OCI-LY3 (cell line): ENCODE measurements around the gene MTIF2.
"Not testable (repeated sequence)": the region's sequence is repeated elsewhere in the genome, so short reads cannot be mapped to it uniquely, and the experiment has no call there.

Source experiments
- H2AFZ ChIP-seq: fragments of 200-600, 300-600 bp; shearing (Covaris generic); 2 replicates; pipeline ENCODE4 v1.6.0; 2014; ENCODE audit warnings: antibody characterized with exemption, low read depth, low read length
- H3K27ac ChIP-seq: fragments of 200-600, 300-600 bp; sonication (generic); 2 replicates; pipeline ENCODE4 v1.5.1; 2014; ENCODE audit warnings: mild to moderate bottlenecking, low read length, moderate library complexity, mixed read lengths
- H3K27me3 ChIP-seq: fragments of 200-600, 300-600 bp; sonication (generic); 2 replicates; pipeline ENCODE4 v1.6.1; 2014; ENCODE audit warnings: low read depth, low read length, mixed read lengths
- H3K36me3 ChIP-seq: fragments of 200-600, 300-600 bp; sonication (generic); replicated peaks from 2 replicates; pipeline ENCODE3; 2014; ENCODE audit warnings: low read depth, low read length, mixed read lengths
- H3K4me1 ChIP-seq: fragments of 300-600, 200-600 bp; sonication (generic); 2 replicates; pipeline ENCODE4 v1.6.1; 2014; ENCODE audit warnings: low read length, mixed read lengths
- H3K4me2 ChIP-seq: fragments of 200-600, 300-600 bp; sonication (generic); 2 replicates; pipeline ENCODE4 v1.6.1; 2014; ENCODE audit warnings: low read length, mixed read lengths
- H3K4me3 ChIP-seq: fragments of 300-600, 200-600 bp; sonication (generic); 2 replicates; pipeline ENCODE4 v1.5.1; 2014; ENCODE audit warnings: antibody characterized with exemption, mild to moderate bottlenecking, low read length, moderate library complexity
- H3K79me2 ChIP-seq: fragments of 300-600, 200-600 bp; shearing (Covaris generic); 2 replicates; pipeline ENCODE4 v1.6.1; 2014; ENCODE audit warnings: mild to moderate bottlenecking, low read length, mixed read lengths
- H3K9ac ChIP-seq: fragments of 300-600, 200-600 bp; shearing (Covaris generic); 2 replicates; pipeline ENCODE4 v1.6.0; 2014; ENCODE audit warnings: mild to moderate bottlenecking, low read length, moderate library complexity
- H3K9me3 ChIP-seq: fragments of 200-600, 300-600 bp; shearing (Covaris generic); 2 replicates; pipeline ENCODE4 v1.6.1; 2014; ENCODE audit warnings: low read length, mixed read lengths; ENCODE audit not compliant: insufficient read depth
- H4K20me1 ChIP-seq: fragments of 200-600, 300-600 bp; sonication (generic); 2 replicates; pipeline ENCODE4 v1.6.1; 2016; ENCODE audit warnings: low read length, mixed read lengths; ENCODE audit not compliant: insufficient read depth
- CTCF ChIP-seq: fragments of 200-600, 300-600 bp; sonication (generic); IDR thresholded peaks from 2 replicates; pipeline ENCODE4 v1.5.1; 2014; ENCODE audit warnings: antibody characterized with exemption, low read length, low read depth
- EZH2phosphoT487 ChIP-seq: fragments of 200-600 bp; shearing (Covaris generic); IDR thresholded peaks from 2 replicates; pipeline ENCODE4 v1.6.1; 2018; ENCODE audit warnings: antibody characterized with exemption, mixed run types, low read depth

Gene MTIF2

GRCh38 chr2:55200416-55200815, 68.6 kb downstream of the MTIF2 start:
- H3K4me3 ChIP-seq, result no peak overlapping the region
- H3K27ac ChIP-seq, result no peak overlapping the region
- no peaks in the 10 kb centered on the region for H3K27me3 ChIP-seq
- H3K36me3 ChIP-seq, result no peaks in the 10 kb centered on the region
- H3K9ac ChIP-seq, result no peak overlapping the region
- no peaks in the 10 kb centered on the region for H3K79me2 ChIP-seq
- no peak overlapping the region for H2AFZ ChIP-seq
- H4K20me1 ChIP-seq, result no peaks in the 10 kb centered on the region
- no peaks in the 10 kb centered on the region for H3K9me3 ChIP-seq
- TF ChIP-seq EZH2phosphoT487 (no peak), CTCF (no peak)
- no peak overlapping the region for H3K4me2 ChIP-seq
- no peaks in the 10 kb centered on the region for H3K4me1 ChIP-seq

DNA sequence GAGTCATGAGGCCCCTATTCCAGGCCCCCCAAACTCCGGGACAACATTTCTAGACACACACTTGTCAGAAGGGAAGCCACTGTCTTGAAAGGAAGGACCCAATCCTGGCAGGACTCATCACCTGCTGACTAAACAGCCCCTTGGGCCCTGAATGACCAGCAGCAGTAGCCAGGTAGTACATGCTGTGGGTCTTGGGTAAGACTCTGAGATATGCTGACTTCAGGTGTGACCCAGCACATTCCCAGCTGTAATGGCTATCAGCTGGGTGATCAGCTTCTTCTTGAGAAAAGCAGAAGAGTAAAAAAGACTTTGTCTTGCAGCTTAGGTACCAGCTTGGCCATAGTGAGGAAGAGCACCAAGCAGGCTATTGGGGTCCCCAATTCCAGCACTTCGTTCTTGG, 72.5 kb downstream of the MTIF2 start:
- Histone ChIP-seq H3K79me2 (no peaks in the 10 kb centered on the region), H3K4me2 (no peak overlapping the region), H3K9me3 (no peaks in the 10 kb centered on the region), H2AFZ (no peak overlapping the region), H3K4me3 (no peak overlapping the region), H3K27ac (no peak overlapping the region), H3K27me3 (no peaks in the 10 kb centered on the region), H4K20me1 (no peaks in the 10 kb centered on the region), H3K36me3 (no peaks in the 10 kb centered on the region), H3K9ac (no peak overlapping the region), H3K4me1 (no peaks in the 10 kb centered on the region)
- TF ChIP-seq EZH2phosphoT487, result no peak
- no peak for TF ChIP-seq CTCF

DNA sequence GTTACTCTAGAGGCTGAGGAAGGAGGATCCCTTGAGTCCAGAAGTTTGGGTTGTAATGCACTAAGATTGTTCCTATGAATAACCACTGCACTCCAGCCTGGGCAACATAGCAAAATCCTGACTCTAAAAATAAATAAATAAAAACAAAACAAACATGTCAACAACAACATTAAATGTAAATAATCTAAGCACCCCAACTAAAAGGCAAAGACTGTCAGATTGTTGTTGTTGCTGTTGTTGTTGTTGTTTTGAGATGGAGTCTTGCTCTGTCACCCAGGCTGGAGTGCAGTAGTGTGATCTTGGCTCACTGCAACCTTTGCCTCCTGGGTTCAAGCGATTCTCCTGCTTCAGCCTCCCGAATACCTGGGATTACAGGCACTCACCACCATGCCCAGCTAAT, 77.1 kb downstream of the MTIF2 start:
- H3K27me3 ChIP-seq, H3K36me3 ChIP-seq, H3K9me3 ChIP-seq, H3K4me3 ChIP-seq, H3K4me2 ChIP-seq, H3K27ac ChIP-seq, H2AFZ ChIP-seq, H4K20me1 ChIP-seq, H3K4me1 ChIP-seq, H3K9ac ChIP-seq, H3K79me2 ChIP-seq: not testable (repeated sequence)

DNA sequence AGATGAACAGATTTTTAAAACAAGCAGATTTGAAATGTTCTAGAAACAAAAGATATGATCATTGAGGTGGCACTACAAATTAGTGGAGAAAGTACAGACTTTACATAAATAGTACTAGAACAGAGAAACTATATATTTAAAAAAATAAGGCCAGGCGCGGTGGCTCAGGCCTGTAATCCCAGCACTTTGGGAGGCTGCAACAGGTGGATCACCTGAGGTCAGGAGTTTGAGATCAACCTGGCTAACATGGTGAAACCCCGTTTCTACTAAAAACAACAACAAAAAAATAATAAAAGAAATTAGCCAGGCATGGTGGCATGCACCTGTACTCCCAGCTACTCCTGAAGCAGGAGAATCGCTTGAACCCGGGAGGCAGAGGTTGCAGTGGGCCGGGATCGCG, 82.2 kb downstream of the MTIF2 start:
- H3K9me3 ChIP-seq, H3K9ac ChIP-seq, H3K27me3 ChIP-seq, H3K36me3 ChIP-seq, H3K79me2 ChIP-seq, H3K27ac ChIP-seq, H3K4me3 ChIP-seq, H3K4me2 ChIP-seq, H4K20me1 ChIP-seq, H3K4me1 ChIP-seq, H2AFZ ChIP-seq: not testable (repeated sequence)
